ENCODE results near the gene FOXO3. TPM values are rescaled to one million over a fixed set of nuclear protein-coding genes. Genes with fewer than 3 reads are reported as not detected.
"Not testable (repeated sequence)": the region's sequence is repeated elsewhere in the genome, so short reads cannot be mapped to it uniquely, and the experiment has no call there.

FOXO3 gene
- total and polyA plus RNA-seq, 2 of the 8 experiments (the other 6 are each of a cell fraction or from before 2014, with no cell fraction given): 13.1 to 19.3 TPM

DNA sequence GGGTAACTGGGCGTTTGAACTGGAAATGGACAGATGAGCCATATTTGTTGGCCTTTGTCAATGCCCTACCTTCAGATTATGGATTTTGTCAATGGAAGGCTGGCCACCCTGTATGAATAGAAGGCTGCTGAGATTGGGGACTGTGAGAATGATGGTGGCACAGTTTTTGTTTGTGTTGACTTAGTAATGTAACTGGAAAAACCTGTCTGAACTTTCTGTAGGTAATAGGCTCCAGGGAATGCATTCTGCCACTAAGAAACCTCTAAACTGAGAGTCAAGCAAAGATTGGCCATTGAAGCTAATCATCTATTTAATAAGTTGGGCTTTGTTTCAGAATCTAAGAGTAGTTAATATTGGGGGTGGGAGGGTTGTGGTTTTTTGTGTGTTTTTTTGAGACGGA is 97.5 kb downstream of the FOXO3 start (continued):
- TF ChIP-seq NRF1 (IDR thresholded peaks at IDR 0.05; ENCODE audit: low read depth, low read length) (no peak), SP1 (IDR thresholded peaks at IDR 0.05; ENCODE audit: low read depth, low read length) (no peak), FOSL1 (IDR thresholded peaks at IDR 0.05; ENCODE audit: insufficient read depth, low read depth, low read length) (no peak), JUND (IDR thresholded peaks at IDR 0.05; ENCODE audit: low read length) (no peak), SIRT6 (IDR thresholded peaks at IDR 0.05; ENCODE audit: low read length) (no peak)

DNA sequence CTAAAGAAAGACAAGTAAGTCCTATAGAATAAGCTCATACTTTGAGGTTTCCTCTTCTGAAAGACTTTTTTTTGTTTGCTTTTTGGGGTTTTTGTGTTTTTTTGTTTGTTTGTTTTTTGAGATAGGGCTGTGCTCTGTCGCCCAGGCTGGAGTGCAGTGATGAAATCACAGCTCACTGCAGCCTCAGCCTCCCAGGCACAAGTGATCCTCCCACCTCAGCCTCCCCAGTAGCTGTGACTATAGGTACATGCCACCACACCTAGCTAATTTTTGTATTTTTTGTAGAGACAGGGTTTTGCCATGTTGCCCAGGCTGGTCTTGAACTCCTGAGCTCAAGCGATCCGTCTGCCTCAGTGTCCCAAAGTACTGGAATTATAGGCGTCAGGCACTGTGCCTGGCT is 98.1 kb downstream of the FOXO3 start:
- H2BK20ac ChIP-seq (ENCODE audit: low read length); DNase-seq (ENCODE audit: low read depth in 1 of 2, low spot score in 2 of 2); H3K4me3 ChIP-seq (ENCODE audit: extremely low read depth in 1 of 4, insufficient read depth in 2 of 4, low read depth in 3 of 4, low read length in 4 of 4); H3K56ac ChIP-seq (replicated peaks; ENCODE audit: insufficient read length, low read depth, low read length); H3K23ac ChIP-seq (ENCODE audit: insufficient read length); H2BK12ac ChIP-seq (ENCODE audit: low read depth, low read length); H3K79me1 ChIP-seq (ENCODE audit: low read depth, low read length); H4K5ac ChIP-seq (ENCODE audit: insufficient read length, low read depth, low read length); H3K4me2 ChIP-seq (ENCODE audit: insufficient read depth in 1 of 2, low read depth in 2 of 2, low read length in 2 of 2); H2BK5ac ChIP-seq (ENCODE audit: low read depth, low read length); H3K4ac ChIP-seq (replicated peaks; ENCODE audit: insufficient read length, low read depth, low read length); H4K20me1 ChIP-seq (replicated peaks in 1 of 2; ENCODE audit: control insufficient read depth in 1 of 2, insufficient read depth in 2 of 2, low read length in 2 of 2); H3K14ac ChIP-seq (ENCODE audit: insufficient read length); H3K9ac ChIP-seq (replicated peaks in 1 of 4; ENCODE audit: extremely low read depth in 1 of 4, low read depth in 3 of 4, low read length in 3 of 4); H2BK15ac ChIP-seq (ENCODE audit: low read length); H2AK5ac ChIP-seq (ENCODE audit: low read depth, low read length); H2BK120ac ChIP-seq (replicated peaks; ENCODE audit: low read depth, low read length); H3K23me2 ChIP-seq (ENCODE audit: low read depth, low read length); H3K27ac ChIP-seq (ENCODE audit: low read depth, low read length); POLR2A ChIA-PET (ENCODE audit: partially characterized antibody); H3K18ac ChIP-seq (ENCODE audit: extremely low read depth, low read length); FAIRE-seq; H3K27me3 ChIP-seq (replicated peaks in 1 of 4; ENCODE audit: control insufficient read depth in 3 of 4, extremely low read depth in 1 of 4, insufficient read depth in 3 of 4, low read length in 3 of 4); H3K4me1 ChIP-seq (replicated peaks in 1 of 4; ENCODE audit: control insufficient read depth in 3 of 4, insufficient read depth in 4 of 4, low read length in 3 of 4); H3K9me3 ChIP-seq (ENCODE audit: insufficient read depth in 2 of 2, low read depth in 1 of 2, low read length in 1 of 2); H4K8ac ChIP-seq (ENCODE audit: extremely low read depth, insufficient read depth, low read length); H2AFZ ChIP-seq (ENCODE audit: low read length); H4K91ac ChIP-seq (replicated peaks; ENCODE audit: insufficient read length, low read length); H3K36me3 ChIP-seq (ENCODE audit: control insufficient read depth in 2 of 4, insufficient read depth in 4 of 4, low read length in 3 of 4): not testable (repeated sequence)
- 98% methylated on average over 4 of the region's 4 CpGs; no CpG with 5 or more reads in 1 of the 2 experiments for whole genome bisulfite sequencing, 2 experiments (ENCODE audit: extremely low coverage in 1 of 2, insufficient coverage in 1 of 2, insufficient read length in 1 of 2, insufficient replicate concordance in 2 of 2, low coverage in 1 of 2, low lambda C conversion rate in 2 of 2, missing lambda C conversion rate in 1 of 2)
- peaks cover 0 to 34% of the 10 kb centered on the region in 2 experiments; a peak in 2 of 4 replicates for H3K79me2 ChIP-seq (ENCODE audit: control insufficient read depth in 1 of 2, insufficient read depth in 2 of 2, low read length in 2 of 2)
- CTCF ChIA-PET (ENCODE audit: partially characterized antibody): interaction anchor here (0.7 to 1.0 kb wide), 2 partner anchors 12 to 91 kb away, joined by 3 read pairs; no protein-coding TSS in a partner anchor
